NOMO-1 treated with DMSO at 0.1 percent for 48 hours (cell line): ENCODE results near the gene TSPAN9.

Source experiments
- DNase-seq: peaks from one replicate; lab custom pipeline; 2025; ENCODE audit not compliant: unreplicated experiment; lab: John Stamatoyannopoulos, UW

The TSPAN9 gene

GRCh38 chr12:3202734-3203446 is 125.7 kb downstream of the TSPAN9 start:
- no peak for DNase-seq

GRCh38 chr12:3203713-3204112 is 126.5 kb downstream of the TSPAN9 start:
- DNase-seq: no peak

DNA sequence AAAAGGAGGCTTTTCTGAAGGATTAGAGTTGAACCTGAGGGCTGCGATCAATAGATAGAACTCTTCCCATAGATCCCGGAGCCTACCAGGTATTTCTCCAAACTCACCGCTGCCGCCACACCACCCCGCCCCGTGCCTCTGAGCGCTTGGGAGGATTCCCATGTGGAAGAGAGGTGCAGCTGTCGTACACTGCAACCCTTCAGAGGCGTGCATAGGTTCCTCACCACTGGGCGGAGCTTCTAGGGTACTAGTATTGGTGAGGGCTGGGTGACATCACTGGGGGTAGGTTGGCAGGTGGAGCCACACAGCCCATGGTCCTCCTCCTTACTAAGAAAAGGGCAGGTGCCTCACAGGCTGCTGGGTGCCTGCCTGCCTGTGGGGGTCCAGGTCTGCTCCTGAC is 127.0 kb downstream of the TSPAN9 start:
- no peak for DNase-seq

- DNase-seq: no peak
Observed at GRCh38 chr12:3204730-3205531, 127.8 kb downstream of the TSPAN9 start.

DNA sequence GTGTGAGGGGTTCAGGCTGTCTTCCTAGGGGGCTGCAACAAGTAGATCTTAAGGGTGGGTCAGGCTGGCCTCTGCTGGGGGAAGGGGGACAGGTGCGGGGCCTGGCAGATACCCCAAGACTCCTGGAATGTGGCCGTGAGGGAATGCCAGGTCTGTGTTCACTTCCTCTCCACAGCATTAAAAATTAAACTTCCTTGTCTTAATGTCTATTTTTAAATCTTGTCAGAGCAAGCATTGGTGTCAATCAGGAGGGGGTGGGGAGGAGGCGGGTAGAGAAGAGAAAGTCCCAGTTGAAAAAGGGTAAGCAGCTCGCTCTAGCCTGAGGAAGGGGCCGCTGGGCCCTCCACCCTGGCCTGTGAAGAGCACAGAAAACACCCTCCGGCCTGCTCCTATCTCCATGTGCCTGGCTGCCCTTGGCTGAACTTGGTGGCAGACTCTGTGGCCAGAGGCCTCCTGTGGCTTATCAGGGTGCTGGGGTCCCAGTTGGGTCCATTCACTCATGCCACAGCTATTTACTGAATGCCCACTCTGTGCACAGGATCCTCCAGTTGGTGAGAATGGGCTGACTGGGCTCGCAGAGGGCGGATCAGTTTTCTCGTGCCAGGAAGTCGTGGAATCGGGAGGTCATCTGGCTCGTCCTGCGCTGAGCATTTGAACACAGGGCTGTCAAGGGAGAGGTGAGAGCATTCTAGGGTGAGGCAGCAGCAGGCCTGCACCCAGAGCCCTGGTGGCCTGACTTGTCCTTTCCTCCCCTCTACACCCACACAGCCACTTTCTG is 128.8 kb downstream of the TSPAN9 start:
- no peak for DNase-seq

DNA sequence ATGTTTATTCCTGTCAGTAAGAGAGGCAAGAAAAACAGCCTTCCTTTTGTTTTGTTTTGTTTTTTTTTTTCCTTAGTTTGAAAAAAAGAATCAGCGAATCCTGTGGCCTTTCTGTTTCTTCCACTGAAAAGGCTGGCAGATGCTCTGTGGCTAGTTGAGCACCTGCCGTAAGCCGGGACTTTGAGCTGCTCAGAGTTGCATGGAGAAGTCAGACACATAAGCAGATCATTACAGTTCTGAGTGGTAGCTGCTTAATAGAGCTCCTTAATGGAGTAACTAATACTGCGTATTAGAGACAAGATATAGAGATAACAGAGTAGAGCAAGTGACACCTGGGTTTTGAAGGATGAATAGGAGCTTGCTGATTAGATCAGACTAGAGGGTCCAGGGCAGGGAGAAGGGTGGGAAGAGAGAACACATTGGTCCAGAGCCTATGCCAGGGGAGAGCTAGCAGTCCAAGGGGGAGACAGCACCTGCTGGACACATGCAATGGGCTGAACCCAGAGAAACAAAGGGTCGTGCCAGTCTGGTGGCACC is 129.4 kb downstream of the TSPAN9 start:
- DNase-seq: no peak

- DNase-seq: no peak
Observed at GRCh38 chr12:3207175-3207574, 130.0 kb downstream of the TSPAN9 start.

GRCh38 chr12:3207858-3208257 is 130.7 kb downstream of the TSPAN9 start:
- DNase-seq: no peak

- no peak for DNase-seq
Observed at GRCh38 chr12:3213188-3213587, 136.0 kb downstream of the TSPAN9 start.

DNA sequence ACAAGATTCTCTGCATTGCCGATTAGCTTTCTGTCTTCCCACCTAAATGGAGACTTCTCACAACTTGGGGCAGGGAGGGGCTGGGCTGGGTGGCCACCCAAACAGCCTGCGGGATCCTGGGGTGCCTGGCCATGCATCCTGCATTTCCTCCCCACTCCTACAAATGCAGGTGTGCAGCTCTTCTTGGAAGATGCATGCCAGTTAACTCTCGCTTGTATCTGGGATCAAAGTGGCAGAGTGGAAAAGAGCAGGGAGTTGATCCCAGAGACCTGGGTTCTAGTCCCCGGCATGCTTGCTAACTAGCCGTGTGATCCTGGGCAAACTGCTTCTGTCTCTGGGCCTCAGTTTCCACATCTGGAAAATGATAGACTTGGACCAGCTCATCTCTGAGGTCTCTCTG is 136.6 kb downstream of the TSPAN9 start:
- DNase-seq: no peak

- no peak for DNase-seq
Observed at GRCh38 chr12:3214526-3215365, 137.6 kb downstream of the TSPAN9 start.

DNA sequence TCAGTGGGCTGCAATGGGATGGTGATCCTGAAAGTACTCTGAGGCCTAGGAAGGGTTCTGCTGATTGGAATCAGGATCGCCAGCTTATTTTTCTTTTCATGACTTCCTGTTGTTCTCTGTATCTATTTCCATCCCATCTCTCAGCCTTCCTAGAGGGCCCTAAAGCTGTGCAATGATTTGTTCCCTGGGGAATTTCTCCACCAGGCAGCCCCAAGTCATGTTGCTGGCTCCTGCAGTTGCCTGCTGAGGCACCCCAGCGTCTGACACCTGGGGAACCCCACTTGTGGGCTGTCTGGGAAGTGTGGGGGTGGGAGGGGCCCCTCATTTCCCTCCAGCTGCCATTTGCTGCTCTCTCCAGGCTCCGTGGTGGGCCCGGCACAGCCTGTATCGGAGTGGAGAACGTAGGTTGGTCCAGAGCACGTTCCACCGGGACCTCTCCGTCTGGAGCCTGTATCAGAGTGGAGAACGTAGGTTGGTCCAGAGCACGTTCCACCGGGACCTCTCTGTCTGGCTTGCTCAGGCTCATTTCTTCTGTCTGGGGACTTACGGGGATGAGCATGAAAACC is 138.3 kb downstream of the TSPAN9 start:
- no peak for DNase-seq

DNA sequence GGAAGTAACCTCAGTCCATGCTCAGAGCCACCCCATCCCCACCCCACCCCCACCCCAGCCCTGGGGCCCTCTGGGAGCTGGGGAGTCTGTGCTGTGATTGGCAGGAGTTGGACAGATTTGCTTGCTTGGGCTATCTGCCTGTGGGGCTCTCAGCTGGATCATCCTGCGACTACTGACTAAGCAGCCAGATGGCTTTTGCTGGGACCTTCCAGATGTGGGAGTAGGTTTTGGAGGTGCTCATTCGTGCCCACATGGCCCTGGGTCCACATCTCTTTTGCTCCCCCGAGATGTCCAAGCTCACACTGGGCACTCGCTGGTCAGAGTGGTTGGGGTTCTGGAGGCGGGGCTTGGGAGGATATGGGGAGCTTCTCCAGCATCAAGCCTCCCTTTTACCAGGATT is 138.9 kb downstream of the TSPAN9 start:
- DNase-seq: no peak

- no peak for DNase-seq
Observed at GRCh38 chr12:3216726-3217682, 139.8 kb downstream of the TSPAN9 start.

DNA sequence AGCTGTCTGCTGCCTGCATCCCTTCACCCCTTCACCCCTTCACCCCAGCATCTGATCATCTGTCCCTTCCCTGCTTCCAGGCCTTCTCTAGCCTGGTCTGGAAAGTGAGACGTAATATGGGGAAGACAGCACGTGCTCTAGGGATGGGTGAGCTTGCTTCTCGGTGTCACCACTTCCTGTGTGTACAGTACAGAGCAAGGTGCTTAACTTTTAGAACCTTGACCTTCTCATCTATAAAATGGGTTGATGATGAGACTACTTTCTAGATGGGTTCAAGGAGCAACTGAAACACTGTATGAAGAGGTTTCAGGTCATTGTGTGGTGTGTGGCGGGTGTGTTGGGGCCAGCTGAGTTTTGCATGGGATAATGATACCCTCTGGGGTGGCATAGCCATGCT is 140.5 kb downstream of the TSPAN9 start:
- DNase-seq: no peak

DNA sequence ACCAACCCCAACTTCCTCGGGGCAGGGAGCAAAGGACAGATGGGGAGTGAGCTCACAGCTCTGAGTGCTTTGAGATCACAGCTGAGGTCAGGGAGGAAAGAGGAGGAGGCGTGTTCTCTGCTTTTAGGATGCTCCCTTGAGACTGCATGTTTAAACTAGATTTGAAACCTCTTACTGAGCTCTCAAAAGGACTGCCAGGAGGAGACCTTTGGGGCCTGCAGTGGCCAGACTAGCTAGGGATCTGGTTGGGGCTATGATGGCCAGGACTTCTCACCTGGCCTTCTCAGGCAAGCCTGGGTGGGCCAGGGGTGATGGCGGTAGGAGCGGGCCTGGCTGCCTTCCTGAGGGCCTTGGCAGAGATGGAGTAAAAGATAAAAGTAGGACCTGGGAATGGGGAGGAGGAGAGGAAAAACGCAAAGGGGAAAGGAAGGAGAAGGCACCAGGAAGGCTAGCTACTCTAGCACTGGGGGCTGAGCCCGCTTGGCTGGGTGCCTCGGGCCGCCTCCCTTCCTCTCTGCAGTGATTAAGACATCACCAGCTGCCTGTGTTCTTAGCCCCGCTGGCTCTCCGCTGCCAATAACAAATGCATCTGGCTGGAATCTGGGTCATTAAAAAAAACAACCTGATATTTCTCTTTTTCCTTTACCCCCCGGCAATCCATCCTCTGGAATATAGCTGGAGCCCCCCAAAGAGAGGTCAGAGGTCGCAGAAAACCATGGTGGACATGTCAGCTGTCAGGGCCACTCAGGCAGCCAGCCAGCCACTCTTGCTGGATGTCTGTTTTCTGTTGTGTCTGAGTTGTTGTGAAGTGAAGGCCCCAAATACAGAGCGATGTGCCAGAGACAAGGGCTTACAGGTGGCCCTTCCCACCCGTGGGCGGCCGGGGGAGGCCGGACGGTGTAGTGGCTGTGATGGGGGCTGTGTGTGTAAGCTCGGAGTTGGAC is 141.3 kb downstream of the TSPAN9 start:
- DNase-seq: no peak

- no peak for DNase-seq
Observed at GRCh38 chr12:3219233-3219632, 142.1 kb downstream of the TSPAN9 start.
